Esophagus squamous epithelium (tissue), 5 donors: ENCODE data around the gene ARFGAP1. TPM values are rescaled to one million over a fixed set of nuclear protein-coding genes. Genes with fewer than 3 reads are reported as not detected.

Source experiments
- DNase-seq: peaks from one replicate; lab custom pipeline; 2025; lab: John Stamatoyannopoulos, UW
- H3K27ac ChIP-seq, 4 donors: fragments of 200-600 bp; sonication (generic); one replicate each; pipeline ENCODE4 v1.5.1; 2016 to 2019; ENCODE audit warnings: mild to moderate bottlenecking in 1 of 4
- H3K27me3 ChIP-seq, 4 donors: fragments of 200-600 bp; sonication (generic); 1 replicate in 3 of 4; 2 replicates in 1 of 4; pipeline versions ENCODE4 v1.5.1 to v1.6.0; 2017 to 2021; ENCODE audit warnings: antibody characterized with exemption in 1 of 4
- H3K36me3 ChIP-seq, 3 donors: fragments of 200-600 bp; sonication (generic); one replicate each; pipeline ENCODE4 v1.5.1; 2016 to 2019
- H3K4me1 ChIP-seq, 3 donors: fragments of 200-600 bp; sonication (generic); one replicate each; pipeline ENCODE4 v1.5.1; 2017 to 2019
- H3K4me3 ChIP-seq, 4 donors: fragments of 200-600 bp; sonication (generic); 1 replicate in 3 of 4; 2 replicates in 1 of 4; pipeline ENCODE4 v1.5.1; 2016 to 2019; ENCODE audit warnings: mild to moderate bottlenecking in 2 of 4, moderate library complexity in 1 of 4
- H3K9me3 ChIP-seq, 3 donors: fragments of 200-600 bp; sonication (generic); one replicate each; pipeline ENCODE4 v1.5.1; 2016 to 2019
- CTCF ChIP-seq, 6 experiments: fragments of 450-650 bp in 4 of 6; fragments of 200-600 bp in 2 of 6; sonication (generic) in 2 of 6; IDR thresholded peaks; one replicate each; pipeline ENCODE4 v1.5.1; 2016 to 2019; ENCODE audit warnings: antibody characterized with exemption in 6 of 6, mild to moderate bottlenecking in 4 of 6, moderate library complexity in 4 of 6
- POLR2A ChIP-seq, 4 donors: fragments of 450-650 bp; IDR thresholded peaks; one replicate each; pipeline ENCODE4 v1.6.1; 2017; ENCODE audit warnings: antibody characterized with exemption in 4 of 4, mild to moderate bottlenecking in 4 of 4, moderate library complexity in 3 of 4
- WGBS, 2 donors: methylation state at CpG; one replicate each; pipeline ENCODE4 v1.1.5; 2018; 5-methylcytosine and 5-hydroxymethylcytosine counted together
- intact Hi-C: fragments of 100-400 bp; cut with DNase I; formaldehyde crosslinking; loops from one replicate; pipeline ENCODE4 v1.15.0; 2022
- total RNA-seq, 4 donors: library from RNA; depleted of rRNA; stranded (reverse); fragments of >200 nt; gene quantifications; one replicate each; pipeline ENCODE4 v1.1.0, GENCODE V29; 2016
- donor health status: DM: yes; HTN: yes; CAD: no.

ARFGAP1 gene
- total RNA-seq, 4 donors from 2014 or later, result 18.4 to 37.4 (median 30.7) TPM

GRCh38 chr20:63315731-63316491 lies 43.3 kb downstream of the ARFGAP1 start:
- TF ChIP-seq CTCF (IDR thresholded peaks at IDR 0.05) (no peak), POLR2A (IDR thresholded peaks at IDR 0.05) (no peak)
- no peak for DNase-seq
- no peaks in the 10 kb centered on the region for H3K9me3 ChIP-seq
- H3K27ac ChIP-seq, result no peak overlapping the region
- peaks cover 0 to 8% (median 0%) of the 10 kb centered on the region in 3 donors for H3K4me1 ChIP-seq
- H3K27me3 ChIP-seq, result peaks cover 0 to 77% (median 0%) of the 10 kb centered on the region in 4 donors
- 52 to 62% methylated on average over 2 to 7 of the region's 31 CpGs for WGBS, 2 donors
- H3K36me3 ChIP-seq, result no peaks in the 10 kb centered on the region
- H3K4me3 ChIP-seq, result no peak overlapping the region
- intact Hi-C loops, result no loop called here

GRCh38 chr20:63316502-63316921 lies 43.9 kb downstream of the ARFGAP1 start:
- H3K27ac ChIP-seq, result no peak overlapping the region
- TF ChIP-seq POLR2A (IDR thresholded peaks at IDR 0.05) (no peak), CTCF (IDR thresholded peaks at IDR 0.05) (no peak)
- DNase-seq, result no peak
- no peaks in the 10 kb centered on the region for H3K9me3 ChIP-seq
- H3K36me3 ChIP-seq, result no peaks in the 10 kb centered on the region
- peaks cover 0 to 11% (median 0%) of the 10 kb centered on the region in 3 donors for H3K4me1 ChIP-seq
- WGBS, 2 donors, result 58% methylated on average over 5 of the region's 14 CpGs; no CpG with 5 or more reads in 1 of the 2 donors
- peaks cover 0 to 82% (median 0%) of the 10 kb centered on the region in 4 donors for H3K27me3 ChIP-seq
- H3K4me3 ChIP-seq, result no peak overlapping the region
- intact Hi-C loops, result no loop called here

GRCh38 chr20:63317061-63317460 lies 44.4 kb downstream of the ARFGAP1 start:
- H3K27me3 ChIP-seq, result peaks cover 0 to 82% (median 0%) of the 10 kb centered on the region in 4 donors
- peaks cover 0 to 11% (median 0%) of the 10 kb centered on the region in 3 donors for H3K4me1 ChIP-seq
- no peak overlapping the region for H3K27ac ChIP-seq
- intact Hi-C loops, result no loop called here
- H3K4me3 ChIP-seq, result no peak overlapping the region
- H3K36me3 ChIP-seq, result no peaks in the 10 kb centered on the region
- TF ChIP-seq CTCF (IDR thresholded peaks at IDR 0.05), result no peak
- no peak for TF ChIP-seq POLR2A (IDR thresholded peaks at IDR 0.05)
- no peak for DNase-seq
- no peaks in the 10 kb centered on the region for H3K9me3 ChIP-seq
- 77 to 90% methylated on average over 6 of the region's 6 CpGs for WGBS, 2 donors

- no peaks in the 10 kb centered on the region for H3K36me3 ChIP-seq
- no peak overlapping the region for H3K4me3 ChIP-seq
- no peaks in the 10 kb centered on the region for H3K9me3 ChIP-seq
- DNase-seq, result no peak
- peaks cover 0 to 6% (median 0%) of the 10 kb centered on the region in 3 donors for H3K4me1 ChIP-seq
- H3K27me3 ChIP-seq, result peaks cover 0 to 82% (median 0%) of the 10 kb centered on the region in 4 donors
- no peak overlapping the region for H3K27ac ChIP-seq
- 74 to 80% methylated on average over 8 to 10 of the region's 18 CpGs for WGBS, 2 donors
- intact Hi-C loops, result no loop called here
- no peak for TF ChIP-seq CTCF (IDR thresholded peaks at IDR 0.05)
- TF ChIP-seq POLR2A (IDR thresholded peaks at IDR 0.05), result no peak
Measured at GRCh38 chr20:63317601-63318291, 45.1 kb downstream of the ARFGAP1 start.
